SK-N-MC (cell line): Measurements from ENCODE around the gene RPP38.

Experiments used
- EZH2 ChIP-seq: fragments of 200-600 bp; sonication (generic); IDR thresholded peaks from one replicate; pipeline ENCODE4 v1.6.1; 2017; ENCODE audit warnings: antibody characterized with exemption
- FOXP2 ChIP-seq: optimal IDR thresholded peaks from 2 replicates; pipeline ENCODE3; 2011; ENCODE audit warnings: mild to moderate bottlenecking, moderate library complexity; ENCODE audit not compliant: insufficient read depth; ENCODE audit errors: extremely low read length, control extremely low read depth
- POLR2AphosphoS5 ChIP-seq: IDR thresholded peaks from 2 replicates; pipeline ENCODE4 v1.6.1; 2012; ENCODE audit warnings: mild to moderate bottlenecking, low read depth, low read length, borderline replicate concordance

GRCh38 chr10:15150563-15150962 lies 53.4 kb downstream of the RPP38 start:
- TF ChIP-seq POLR2AphosphoS5 (no peak), EZH2 (no peak), FOXP2 (no peak)
